Tibial nerve (tissue), 4 donors: Measurements from ENCODE around the gene IQSEC3. TPM values are rescaled to one million over a fixed set of nuclear protein-coding genes. Genes with fewer than 3 reads are reported as not detected.
"Not testable (repeated sequence)": the region's sequence is repeated elsewhere in the genome, so short reads cannot be mapped to it uniquely, and the experiment has no call there.

ENCODE experiments used
- DNase-seq, 2 donors: peaks; one replicate each; pipeline ENCODE4 v3.0.0-alpha.2; 2019; ENCODE audit warnings: low spot score in 2 of 2
- H3K27ac ChIP-seq, 4 donors: fragments of 200-600 bp; sonication (generic) in 3 of 4; one replicate each; pipeline ENCODE4 v1.5.1; 2017 to 2019; ENCODE audit warnings: mild to moderate bottlenecking in 1 of 4
- H3K27me3 ChIP-seq, 2 donors: fragments of 200-600 bp; sonication (generic) in 1 of 2; one replicate each; pipeline versions ENCODE4 v1.5.1 to v1.6.0; 2017 to 2019
- H3K36me3 ChIP-seq, 3 donors: fragments of 200-600 bp; sonication (generic); one replicate each; pipeline ENCODE4 v1.5.1; 2018 to 2019
- H3K4me1 ChIP-seq, 4 donors: fragments of 200-600 bp; sonication (generic) in 3 of 4; one replicate each; pipeline ENCODE4 v1.5.1; 2017 to 2019
- H3K4me3 ChIP-seq, 4 donors: fragments of 200-600 bp; sonication (generic) in 3 of 4; one replicate each; pipeline ENCODE4 v1.5.1; 2017 to 2019; ENCODE audit warnings: mild to moderate bottlenecking in 1 of 4, moderate library complexity in 1 of 4
- H3K9me3 ChIP-seq, 4 donors: fragments of 200-600 bp; sonication (generic) in 3 of 4; one replicate each; pipeline ENCODE4 v1.5.1; 2017 to 2019
- CTCF ChIP-seq, 5 experiments: fragments of 200-600 bp in 3 of 5; fragments of 450-650 bp in 2 of 5; sonication (generic) in 3 of 5; IDR thresholded peaks; one replicate each; pipeline ENCODE4 v1.5.1; 2016 to 2019; ENCODE audit warnings: antibody characterized with exemption in 5 of 5, mild to moderate bottlenecking in 3 of 5, moderate library complexity in 2 of 5
- EP300 ChIP-seq, 2 donors: sonication (generic); formaldehyde crosslinking; IDR thresholded peaks; one replicate each; pipeline ENCODE4 v1.6.1; 2017; ENCODE audit warnings: antibody characterized with exemption in 2 of 2, mild to moderate bottlenecking in 1 of 2
- POLR2A ChIP-seq, 2 donors: fragments of 450-650 bp; IDR thresholded peaks; one replicate each; pipeline ENCODE4 v1.6.1; 2017; ENCODE audit warnings: antibody characterized with exemption in 2 of 2, mild to moderate bottlenecking in 2 of 2, moderate library complexity in 2 of 2
- WGBS, 2 donors: methylation state at CpG; one replicate each; pipeline ENCODE4 v1.1.5; 2018; 5-methylcytosine and 5-hydroxymethylcytosine counted together
- total RNA-seq, 4 donors: library from RNA; depleted of rRNA; stranded (reverse); fragments of >200 nt; gene quantifications; one replicate each; pipeline ENCODE4 v1.1.0, GENCODE V29; 2016

Gene IQSEC3
- total RNA-seq, 4 donors from 2014 or later: 0.84 to 6.5 (median 1.6) TPM

GRCh38 chr12:76551-76950 lies 10.0 kb downstream of the IQSEC3 start:
- not testable (repeated sequence) for DNase-seq, H3K36me3 ChIP-seq, H3K4me1 ChIP-seq, H3K27ac ChIP-seq, H3K9me3 ChIP-seq, H3K4me3 ChIP-seq
- WGBS, 2 donors: 89 to 91% methylated on average over 8 of the region's 8 CpGs
- peaks cover 0 to 47% of the 10 kb centered on the region in 2 donors for H3K27me3 ChIP-seq

GRCh38 chr12:77101-77719 lies 10.6 kb downstream of the IQSEC3 start:
- H3K27me3 ChIP-seq: peaks cover 0 to 47% of the 10 kb centered on the region in 2 donors
- not testable (repeated sequence) for H3K27ac ChIP-seq, H3K4me1 ChIP-seq, H3K9me3 ChIP-seq, H3K36me3 ChIP-seq, H3K4me3 ChIP-seq, DNase-seq
- 70 to 79% methylated on average over 11 to 12 of the region's 26 CpGs for WGBS, 2 donors

- not testable (repeated sequence) for DNase-seq, H3K36me3 ChIP-seq, H3K27ac ChIP-seq, H3K9me3 ChIP-seq, H3K4me1 ChIP-seq
- peaks cover 0 to 47% of the 10 kb centered on the region in 2 donors for H3K27me3 ChIP-seq
- peak overlapping the region in 1 of 4 donors; percentile 27 for H3K4me3 ChIP-seq
- 2 to 4% methylated on average over 19 to 30 of the region's 82 CpGs for WGBS, 2 donors
These were observed 11.3 kb downstream of the IQSEC3 start for GRCh38 chr12:77769-78383.

GRCh38 chr12:78981-79380 lies 12.4 kb downstream of the IQSEC3 start:
- peaks cover 0 to 47% of the 10 kb centered on the region in 2 donors for H3K27me3 ChIP-seq
- 81 to 94% methylated on average over 5 of the region's 5 CpGs for WGBS, 2 donors

GRCh38 chr12:80681-81190 lies 14.2 kb downstream of the IQSEC3 start:
- Histone ChIP-seq H3K27me3 (peaks cover 0 to 36% of the 10 kb centered on the region in 2 donors), H3K27ac (no peak overlapping the region), H3K4me1 (no peaks in the 10 kb centered on the region), H3K9me3 (no peaks in the 10 kb centered on the region), H3K4me3 (no peak overlapping the region), H3K36me3 (no peaks in the 10 kb centered on the region)
- TF ChIP-seq EP300 (IDR thresholded peaks at IDR 0.05) (no peak), POLR2A (IDR thresholded peaks at IDR 0.05) (no peak), CTCF (IDR thresholded peaks at IDR 0.05) (no peak)
- WGBS, 2 donors: 68 to 72% methylated on average over 6 of the region's 6 CpGs
- no peak for DNase-seq

More at GRCh38 chr12:78981-79380, 12.4 kb downstream of the IQSEC3 start:
- Histone ChIP-seq H3K27ac (no peak overlapping the region), H3K9me3 (no peaks in the 10 kb centered on the region), H3K4me1 (no peaks in the 10 kb centered on the region), H3K4me3 (no peak overlapping the region), H3K36me3 (no peaks in the 10 kb centered on the region)
- TF ChIP-seq EP300 (IDR thresholded peaks at IDR 0.05) (no peak), POLR2A (IDR thresholded peaks at IDR 0.05) (no peak), CTCF (IDR thresholded peaks at IDR 0.05) (no peak)
- no peak for DNase-seq

GRCh38 chr12:82740-83139 lies 16.2 kb downstream of the IQSEC3 start:
- TF ChIP-seq CTCF (IDR thresholded peaks at IDR 0.05) (no peak), EP300 (IDR thresholded peaks at IDR 0.05) (no peak), POLR2A (IDR thresholded peaks at IDR 0.05) (no peak)
- Histone ChIP-seq H3K36me3 (no peaks in the 10 kb centered on the region), H3K27ac (no peak overlapping the region), H3K9me3 (no peaks in the 10 kb centered on the region), H3K4me3 (no peak overlapping the region), H3K27me3 (peaks cover 0 to 21% of the 10 kb centered on the region in 2 donors), H3K4me1 (no peaks in the 10 kb centered on the region)
- 70 to 77% methylated on average over 7 of the region's 7 CpGs for WGBS, 2 donors
- DNase-seq: no peak
